HG03060 (cell line): ENCODE results near the gene SPOP.
"Not testable (repeated sequence)": the region's sequence is repeated elsewhere in the genome, so short reads cannot be mapped to it uniquely, and the experiment has no call there.

Experiments
- ATAC-seq: cut with Tn5 transposase; IDR thresholded peaks from one replicate; pipeline ENCODE4 v1.9.1; 2021; ENCODE audit warnings: low read depth, moderate number of reproducible peaks; ENCODE audit not compliant: unreplicated experiment

The SPOP gene

GRCh38 chr17:49677933-49678847, at the start of gene SPOP:
Gene SPOP, minus strand, starts transcription at chr17:49678097. Its CDS starts 55,287 bp downstream, at chr17:49622810.
- peak; percentile 50 for ATAC-seq

GRCh38 chr17:49727380-49727779, 49.5 kb upstream of the SPOP start:
- ATAC-seq: no peak

- no peak for ATAC-seq
These were observed 47.7 kb upstream of the SPOP start for GRCh38 chr17:49725452-49726130.

GRCh38 chr17:49724552-49724951, 46.7 kb upstream of the SPOP start:
- ATAC-seq: not testable (repeated sequence)

- ATAC-seq: no peak
These were observed 45.5 kb upstream of the SPOP start for GRCh38 chr17:49723423-49723822.

- ATAC-seq: no peak
These were observed 44.2 kb upstream of the SPOP start for GRCh38 chr17:49722066-49722465.

GRCh38 chr17:49717371-49717861, 39.5 kb upstream of the SPOP start:
- no peak for ATAC-seq

- no peak for ATAC-seq
These were observed 38.9 kb upstream of the SPOP start for GRCh38 chr17:49716668-49717364.

GRCh38 chr17:49715717-49716279, 37.9 kb upstream of the SPOP start:
- no peak for ATAC-seq

- no peak for ATAC-seq
These were observed 37.3 kb upstream of the SPOP start for GRCh38 chr17:49715216-49715615.

- no peak for ATAC-seq
These were observed 30.8 kb upstream of the SPOP start for GRCh38 chr17:49708515-49709183.

- ATAC-seq: peak; percentile 89
These were observed 30.0 kb upstream of the SPOP start, which contains the start of gene SLC35B1 for GRCh38 chr17:49707608-49708514. Gene SLC35B1, minus strand, starts transcription at chr17:49707964. Its CDS starts 131 bp downstream, at chr17:49707833.

GRCh38 chr17:49707246-49707607, 29.3 kb upstream of the SPOP start:
- no peak for ATAC-seq

- no peak for ATAC-seq
These were observed 27.4 kb upstream of the SPOP start for GRCh38 chr17:49705254-49705653.

- no peak for ATAC-seq
These were observed 25.8 kb upstream of the SPOP start for GRCh38 chr17:49703557-49704277.

GRCh38 chr17:49700960-49701359, 23.1 kb upstream of the SPOP start:
- ATAC-seq: no peak

GRCh38 chr17:49699966-49700575, 22.2 kb upstream of the SPOP start:
- no peak for ATAC-seq

GRCh38 chr17:49698005-49698404, 20.1 kb upstream of the SPOP start:
- no peak for ATAC-seq
